Ishikawa (cell line): ENCODE data around the gene RALGAPA2.

Source experiments
- CEBPB ChIP-seq: IDR thresholded peaks from 2 replicates; pipeline ENCODE4 v1.6.1; 2012
- CREB1 ChIP-seq: IDR thresholded peaks from 2 replicates; pipeline ENCODE4 v1.6.1; 2012; ENCODE audit warnings: low read depth
- EGR1 ChIP-seq: IDR thresholded peaks from 2 replicates; pipeline ENCODE4 v1.6.1; 2012
- EP300 ChIP-seq: IDR thresholded peaks from 2 replicates; pipeline ENCODE4 v1.6.1; 2012; ENCODE audit warnings: borderline replicate concordance
- FOXM1 ChIP-seq: IDR thresholded peaks from 2 replicates; pipeline ENCODE4 v1.6.1; 2012; ENCODE audit warnings: low read depth, borderline replicate concordance
- NFIC ChIP-seq: IDR thresholded peaks from 2 replicates; pipeline ENCODE4 v1.6.1; 2012
- RAD21 ChIP-seq: IDR thresholded peaks from 2 replicates; pipeline ENCODE4 v1.6.1; 2012; ENCODE audit warnings: low read depth
- TAF1 ChIP-seq: IDR thresholded peaks from 2 replicates; pipeline ENCODE4 v1.6.1; 2012; ENCODE audit warnings: low read depth, mild to moderate bottlenecking
- TCF12 ChIP-seq: IDR thresholded peaks from 2 replicates; pipeline ENCODE4 v1.6.1; 2012; ENCODE audit warnings: low read depth
- TEAD4 ChIP-seq: IDR thresholded peaks from 2 replicates; pipeline ENCODE4 v1.6.1; 2012
- YY1 ChIP-seq: IDR thresholded peaks from 2 replicates; pipeline ENCODE4 v1.6.1; 2012; ENCODE audit warnings: low read depth
- ZBTB7A ChIP-seq: IDR thresholded peaks from 2 replicates; pipeline ENCODE4 v1.6.1; 2012; ENCODE audit warnings: low read depth
- TF ChIP-seq, protein P1 (sequence below): IDR thresholded peaks from 2 replicates; pipeline ENCODE4 v1.6.1; 2012
- TF ChIP-seq, protein P2 (sequence below): IDR thresholded peaks from 2 replicates; pipeline ENCODE4 v1.6.1; 2012; ENCODE audit warnings: low read depth, mild to moderate bottlenecking
- TF ChIP-seq, protein P3 (sequence below): IDR thresholded peaks from 2 replicates; pipeline ENCODE4 v1.6.1; 2012

Gene RALGAPA2

DNA sequence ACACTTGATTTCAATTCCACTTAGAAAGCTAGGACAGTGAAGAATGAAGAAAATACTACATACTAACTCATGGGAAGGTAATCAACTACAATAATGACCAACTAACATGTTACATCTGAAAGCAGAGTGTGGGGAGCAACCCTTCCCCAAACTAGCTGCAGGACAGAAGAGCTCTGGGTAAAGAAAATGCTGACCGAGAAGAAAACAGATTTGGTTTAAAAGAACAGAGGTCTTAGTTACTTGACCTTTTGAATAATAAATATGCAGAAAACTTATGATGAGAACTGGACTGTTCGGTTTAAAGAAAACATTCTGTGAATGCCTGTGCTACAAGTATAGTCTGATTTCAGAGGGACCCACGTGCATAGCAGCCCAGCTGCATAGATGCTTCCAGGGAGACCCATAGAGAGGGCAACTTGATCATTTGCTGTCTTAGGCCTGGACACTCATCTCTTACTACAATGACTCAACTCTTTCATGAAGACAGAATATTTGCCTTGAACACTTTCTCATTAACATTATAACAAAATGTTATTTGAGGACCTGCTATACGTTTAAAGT is 53.5 kb downstream of the RALGAPA2 start:
- TF ChIP-seq, protein P1, sequence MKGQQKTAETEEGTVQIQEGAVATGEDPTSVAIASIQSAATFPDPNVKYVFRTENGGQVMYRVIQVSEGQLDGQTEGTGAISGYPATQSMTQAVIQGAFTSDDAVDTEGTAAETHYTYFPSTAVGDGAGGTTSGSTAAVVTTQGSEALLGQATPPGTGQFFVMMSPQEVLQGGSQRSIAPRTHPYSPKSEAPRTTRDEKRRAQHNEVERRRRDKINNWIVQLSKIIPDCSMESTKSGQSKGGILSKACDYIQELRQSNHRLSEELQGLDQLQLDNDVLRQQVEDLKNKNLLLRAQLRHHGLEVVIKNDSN: no peak
- no peak for TF ChIP-seq FOXM1
- TF ChIP-seq CEBPB: no peak
- no peak for TF ChIP-seq TEAD4
- no peak for TF ChIP-seq TAF1
- no peak for TF ChIP-seq TCF12

DNA sequence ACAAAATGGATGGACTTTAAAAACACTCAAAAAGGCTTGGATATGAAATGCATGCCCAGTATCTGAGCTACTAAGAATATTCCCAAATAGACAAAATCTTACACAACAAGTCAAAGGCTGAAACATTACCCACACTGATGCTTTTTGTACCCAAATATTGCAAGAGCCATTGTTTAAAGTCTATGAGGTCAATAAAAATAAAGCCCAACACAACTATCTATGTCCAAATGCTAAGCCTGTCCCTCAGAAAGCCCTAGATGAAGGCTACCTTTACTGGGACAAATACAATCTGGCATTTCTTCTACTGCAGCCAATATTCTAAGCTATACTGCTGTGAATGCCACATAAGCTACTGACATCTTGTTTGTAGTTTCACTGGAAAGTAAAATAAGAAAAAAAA is 54.3 kb downstream of the RALGAPA2 start:
- no peak for TF ChIP-seq EP300
- TF ChIP-seq NFIC: no peak
- TF ChIP-seq, protein P2, sequence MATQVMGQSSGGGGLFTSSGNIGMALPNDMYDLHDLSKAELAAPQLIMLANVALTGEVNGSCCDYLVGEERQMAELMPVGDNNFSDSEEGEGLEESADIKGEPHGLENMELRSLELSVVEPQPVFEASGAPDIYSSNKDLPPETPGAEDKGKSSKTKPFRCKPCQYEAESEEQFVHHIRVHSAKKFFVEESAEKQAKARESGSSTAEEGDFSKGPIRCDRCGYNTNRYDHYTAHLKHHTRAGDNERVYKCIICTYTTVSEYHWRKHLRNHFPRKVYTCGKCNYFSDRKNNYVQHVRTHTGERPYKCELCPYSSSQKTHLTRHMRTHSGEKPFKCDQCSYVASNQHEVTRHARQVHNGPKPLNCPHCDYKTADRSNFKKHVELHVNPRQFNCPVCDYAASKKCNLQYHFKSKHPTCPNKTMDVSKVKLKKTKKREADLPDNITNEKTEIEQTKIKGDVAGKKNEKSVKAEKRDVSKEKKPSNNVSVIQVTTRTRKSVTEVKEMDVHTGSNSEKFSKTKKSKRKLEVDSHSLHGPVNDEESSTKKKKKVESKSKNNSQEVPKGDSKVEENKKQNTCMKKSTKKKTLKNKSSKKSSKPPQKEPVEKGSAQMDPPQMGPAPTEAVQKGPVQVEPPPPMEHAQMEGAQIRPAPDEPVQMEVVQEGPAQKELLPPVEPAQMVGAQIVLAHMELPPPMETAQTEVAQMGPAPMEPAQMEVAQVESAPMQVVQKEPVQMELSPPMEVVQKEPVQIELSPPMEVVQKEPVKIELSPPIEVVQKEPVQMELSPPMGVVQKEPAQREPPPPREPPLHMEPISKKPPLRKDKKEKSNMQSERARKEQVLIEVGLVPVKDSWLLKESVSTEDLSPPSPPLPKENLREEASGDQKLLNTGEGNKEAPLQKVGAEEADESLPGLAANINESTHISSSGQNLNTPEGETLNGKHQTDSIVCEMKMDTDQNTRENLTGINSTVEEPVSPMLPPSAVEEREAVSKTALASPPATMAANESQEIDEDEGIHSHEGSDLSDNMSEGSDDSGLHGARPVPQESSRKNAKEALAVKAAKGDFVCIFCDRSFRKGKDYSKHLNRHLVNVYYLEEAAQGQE: no peak
- TF ChIP-seq TEAD4: no peak
- TF ChIP-seq CEBPB: no peak
- TF ChIP-seq FOXM1: no peak
- no peak for TF ChIP-seq RAD21
- TF ChIP-seq EGR1: no peak
- no peak for TF ChIP-seq CREB1
- TF ChIP-seq, protein P1: no peak
- TF ChIP-seq ZBTB7A: no peak
- no peak for TF ChIP-seq TAF1
- TF ChIP-seq, protein P3, sequence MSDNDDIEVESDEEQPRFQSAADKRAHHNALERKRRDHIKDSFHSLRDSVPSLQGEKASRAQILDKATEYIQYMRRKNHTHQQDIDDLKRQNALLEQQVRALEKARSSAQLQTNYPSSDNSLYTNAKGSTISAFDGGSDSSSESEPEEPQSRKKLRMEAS: no peak
- no peak for TF ChIP-seq YY1
- no peak for TF ChIP-seq TCF12

DNA sequence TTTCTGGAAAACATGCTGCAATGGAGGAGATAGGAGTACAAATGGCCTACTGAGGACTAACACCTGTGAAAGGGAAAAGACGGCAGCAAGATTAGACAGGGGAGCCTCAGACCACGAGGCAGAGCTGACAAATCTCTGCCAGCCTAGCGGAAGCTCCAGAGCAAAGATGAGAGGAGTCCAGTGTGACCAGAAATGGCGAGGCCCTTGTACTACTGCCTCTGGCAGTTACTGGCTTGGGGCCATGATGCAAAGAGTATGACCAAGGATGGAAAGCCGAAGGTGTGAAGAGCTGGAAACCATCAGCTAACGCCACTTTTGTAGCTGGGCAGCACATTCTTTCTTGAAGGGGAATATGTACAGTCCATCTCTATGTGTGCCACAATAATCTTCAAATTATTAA is 55.4 kb downstream of the RALGAPA2 start:
- no peak for TF ChIP-seq EP300
- TF ChIP-seq CEBPB: no peak
- TF ChIP-seq NFIC: no peak
- TF ChIP-seq, protein P3: no peak

DNA sequence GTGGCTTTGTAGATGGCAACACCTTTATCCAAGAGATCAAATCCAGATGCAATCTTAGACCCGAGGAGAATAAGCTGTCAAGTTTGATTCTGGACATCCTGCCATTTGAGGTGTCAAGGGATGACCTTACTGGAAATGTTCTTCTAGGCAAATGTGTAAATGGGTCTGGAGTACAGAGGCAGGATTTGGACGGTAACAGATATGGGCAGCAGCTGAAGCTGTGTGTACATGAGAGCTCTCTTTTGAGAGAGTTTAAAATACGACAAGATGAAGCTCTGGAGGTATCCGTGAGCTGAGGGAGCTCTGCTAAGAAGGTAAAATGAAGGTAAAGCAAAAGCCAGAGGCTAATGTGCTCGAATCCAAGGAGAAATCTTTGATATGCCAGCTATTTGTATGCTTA is 56.6 kb downstream of the RALGAPA2 start:
- TF ChIP-seq FOXM1 (no peak), NFIC (no peak), YY1 (no peak), CREB1 (no peak), TEAD4 (no peak), RAD21 (no peak), TAF1 (no peak), EGR1 (no peak), EP300 (no peak), ZBTB7A (no peak), TCF12 (no peak), CEBPB (no peak)
- TF ChIP-seq, protein P3: no peak
- TF ChIP-seq, protein P1: no peak
- TF ChIP-seq, protein P2: no peak

DNA sequence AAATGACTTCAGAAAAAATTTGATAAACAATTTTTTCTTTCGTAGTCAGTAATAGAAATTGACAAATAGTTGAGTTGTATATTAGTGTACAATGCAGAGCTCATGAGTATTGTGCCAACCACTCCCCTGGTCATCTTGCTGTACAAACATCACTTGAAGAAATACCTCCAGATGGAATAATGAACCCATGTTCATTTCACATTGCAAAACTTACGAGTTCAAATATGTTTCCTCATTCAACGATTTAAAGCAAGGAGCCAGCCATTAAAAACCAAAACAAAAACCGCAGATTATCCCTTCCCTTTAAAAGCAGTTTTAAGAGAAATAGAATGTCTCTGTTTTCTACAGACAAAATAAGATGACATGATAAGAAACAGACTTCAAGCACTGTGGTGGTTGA is 62.5 kb downstream of the RALGAPA2 start:
- TF ChIP-seq, protein P3: no peak
- TF ChIP-seq ZBTB7A: no peak
- TF ChIP-seq EGR1: no peak
- no peak for TF ChIP-seq TAF1
- TF ChIP-seq CEBPB: no peak
- no peak for TF ChIP-seq TCF12
- TF ChIP-seq, protein P1: no peak
- no peak for TF ChIP-seq FOXM1
- TF ChIP-seq NFIC: no peak
- TF ChIP-seq, protein P2: no peak
- TF ChIP-seq YY1: no peak
- no peak for TF ChIP-seq EP300
- TF ChIP-seq TEAD4: no peak
- TF ChIP-seq CREB1: no peak
- no peak for TF ChIP-seq RAD21
